Renal cortical epithelial cell (primary cell): ENCODE data around the gene TLDC2. TPM values are rescaled to one million over a fixed set of nuclear protein-coding genes. Genes with fewer than 3 reads are reported as not detected.

Experiments used
- DNase-seq: peaks from one replicate; pipeline ENCODE4 v3.0.0-alpha.2; 2011; ENCODE audit warnings: low read depth
- total RNA-seq: library from RNA; depleted of rRNA; stranded (reverse); fragments of >200 nt; gene quantifications from 2 replicates; pipeline ENCODE4 v1.2.3, GENCODE V29; 2014

The TLDC2 gene
- total RNA-seq, 1 donor from 2014 or later, result 0.50 TPM

DNA sequence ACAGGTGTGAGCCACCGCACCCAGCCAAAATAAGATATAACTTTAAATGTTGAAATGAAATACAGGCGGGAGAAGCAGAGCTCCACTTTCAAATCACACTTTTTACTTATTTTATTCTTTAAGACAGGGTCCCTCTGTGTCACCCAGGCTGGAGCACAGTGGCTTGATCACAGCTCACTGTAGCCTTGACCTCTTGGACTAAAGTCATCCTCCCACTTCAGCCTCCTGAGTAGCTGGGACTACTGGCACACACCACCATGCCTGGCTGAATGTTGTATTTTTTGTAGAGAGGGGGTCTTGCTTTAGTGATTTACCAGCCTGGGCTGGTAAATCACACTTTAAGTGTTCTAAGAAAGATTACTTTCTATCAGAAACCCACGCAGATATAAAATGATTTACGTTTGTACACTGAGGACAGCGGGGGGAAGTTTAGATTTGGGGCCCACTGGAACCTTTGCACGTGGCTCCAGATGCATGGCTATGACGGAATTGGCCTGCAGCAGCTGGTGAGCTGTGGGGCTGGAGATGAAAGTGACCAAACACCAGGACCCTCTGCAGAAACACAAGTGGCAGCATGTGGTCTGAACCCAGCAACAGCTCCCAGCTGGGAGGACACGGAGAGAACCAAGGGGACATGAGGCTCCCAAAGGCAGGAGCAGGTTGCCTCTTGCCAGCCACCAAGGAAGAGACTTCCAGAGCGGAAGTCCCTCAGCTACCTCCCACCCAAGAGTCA lies 26.4 kb upstream of the TLDC2 start:
- no peak for DNase-seq

DNA sequence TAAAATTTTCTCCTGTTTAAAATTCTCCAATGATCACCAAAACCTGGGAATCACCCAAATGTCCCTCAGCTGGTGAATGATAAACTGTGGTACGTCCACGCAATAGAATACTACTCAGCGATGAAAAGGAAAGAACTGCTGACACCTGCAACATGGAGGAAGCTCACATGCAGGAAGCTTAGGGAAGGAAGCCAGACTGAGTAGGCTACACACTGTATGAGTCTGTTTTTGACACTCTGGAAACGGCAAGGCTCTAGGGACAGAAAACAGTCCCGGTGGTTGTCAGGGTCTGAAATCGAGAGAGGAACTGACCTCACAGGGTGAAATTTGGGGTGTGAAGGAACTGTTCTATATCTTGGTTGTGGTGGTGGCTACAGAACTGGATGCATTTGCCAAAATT lies 25.2 kb upstream of the TLDC2 start:
- no peak for DNase-seq

DNA sequence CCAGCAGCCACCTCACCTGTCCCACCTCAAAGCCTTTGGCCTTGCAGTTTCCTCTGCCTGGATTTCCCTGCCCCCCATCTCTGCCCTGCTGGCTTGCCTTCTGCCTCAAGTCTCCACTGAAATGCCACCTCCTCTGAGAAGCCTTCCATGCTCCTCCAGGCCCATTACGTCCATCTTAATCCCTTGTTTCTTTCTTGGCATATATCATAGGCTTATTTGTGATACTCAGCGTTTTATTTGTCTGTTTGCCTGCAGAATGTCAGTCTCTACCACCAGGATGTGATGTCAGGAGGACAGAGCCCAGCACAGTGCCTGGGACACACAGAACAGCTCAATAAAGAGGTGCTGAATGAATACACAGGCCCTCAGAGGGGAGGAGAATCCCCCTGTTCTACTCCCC lies 24.4 kb upstream of the TLDC2 start:
- DNase-seq, result no peak

DNA sequence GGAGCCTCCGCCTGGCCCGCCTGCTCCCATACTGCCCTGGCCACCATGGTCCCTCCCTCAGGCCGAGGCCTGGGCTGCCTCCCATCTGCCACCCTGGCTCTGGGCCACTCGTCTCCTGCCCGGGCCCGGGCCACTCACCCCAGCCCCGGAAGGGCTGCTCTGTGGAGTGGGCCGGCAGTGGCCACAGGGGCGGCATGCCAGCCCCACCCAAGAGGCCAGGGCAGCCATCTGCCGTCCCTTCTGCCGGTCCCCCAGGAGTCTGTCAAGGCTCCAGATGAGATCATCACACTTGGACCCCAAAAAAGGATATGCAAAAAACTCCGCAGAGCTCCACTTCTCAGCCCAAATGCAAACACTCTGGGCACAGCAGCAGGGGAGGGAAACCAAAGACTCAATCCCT lies 23.8 kb upstream of the TLDC2 start:
- DNase-seq, result no peak

DNA sequence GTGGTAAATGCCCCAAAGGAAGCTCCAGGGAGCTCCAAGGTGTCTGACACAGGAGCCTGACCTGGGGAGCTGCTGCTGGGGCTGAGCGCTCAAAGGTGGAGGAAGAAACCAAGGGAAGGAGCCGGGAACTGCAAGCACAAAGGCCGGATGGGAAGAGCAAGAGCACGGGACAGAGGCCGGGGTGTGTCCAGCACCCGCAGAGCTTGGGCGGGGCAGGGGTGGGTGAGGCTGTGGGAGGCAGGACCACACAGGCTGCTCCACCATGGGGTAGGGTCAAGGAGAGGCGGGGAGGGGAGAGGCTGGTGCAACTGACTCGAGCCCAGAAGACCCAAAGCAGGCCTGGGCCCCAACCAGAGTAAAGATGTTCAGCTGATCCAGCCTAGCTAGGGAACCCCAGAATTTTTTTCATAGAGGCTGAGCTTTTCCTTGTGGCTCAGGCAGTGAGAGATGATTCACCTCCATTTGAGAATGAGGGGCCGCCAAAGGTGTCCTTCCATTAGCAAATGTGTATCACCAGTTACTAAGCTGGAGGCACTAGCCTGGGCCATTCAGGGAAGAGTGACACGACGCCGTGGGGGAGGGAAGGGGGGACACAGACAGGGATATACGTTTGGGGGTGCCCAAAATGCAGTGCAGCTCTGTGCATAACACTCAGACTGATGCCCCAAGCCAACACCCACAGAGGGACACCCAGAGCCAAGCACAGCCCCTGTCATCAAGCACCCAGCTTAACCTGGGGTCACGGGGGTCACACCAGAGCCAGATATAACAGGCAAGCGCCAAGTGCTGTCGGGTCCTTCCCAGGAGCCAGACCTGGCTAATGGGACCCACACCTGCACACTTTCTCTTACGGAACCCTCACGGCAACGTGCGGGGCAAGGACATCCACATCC lies 21.3 kb upstream of the TLDC2 start:
- no peak for DNase-seq

DNA sequence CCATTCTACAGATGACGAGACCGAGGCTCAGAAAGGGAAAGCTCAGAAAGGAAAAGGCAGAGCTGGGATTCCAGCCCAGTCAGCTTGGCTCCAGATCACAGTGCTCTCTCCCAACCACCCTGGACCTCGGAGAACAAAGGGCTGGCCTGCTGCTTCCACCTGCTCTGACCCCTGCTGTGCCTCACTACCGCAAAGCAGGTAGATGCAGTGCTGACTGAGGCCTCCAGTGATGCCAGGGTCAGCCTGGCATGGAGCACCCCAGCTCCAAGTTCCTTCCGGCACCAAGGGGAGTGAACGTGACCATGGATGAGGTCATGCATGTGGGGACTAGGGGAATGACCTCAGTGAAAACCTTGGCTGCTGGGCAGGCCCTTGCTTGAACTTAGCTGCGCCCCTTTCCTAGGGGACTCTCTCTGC lies 20.7 kb upstream of the TLDC2 start:
- no peak for DNase-seq

DNA sequence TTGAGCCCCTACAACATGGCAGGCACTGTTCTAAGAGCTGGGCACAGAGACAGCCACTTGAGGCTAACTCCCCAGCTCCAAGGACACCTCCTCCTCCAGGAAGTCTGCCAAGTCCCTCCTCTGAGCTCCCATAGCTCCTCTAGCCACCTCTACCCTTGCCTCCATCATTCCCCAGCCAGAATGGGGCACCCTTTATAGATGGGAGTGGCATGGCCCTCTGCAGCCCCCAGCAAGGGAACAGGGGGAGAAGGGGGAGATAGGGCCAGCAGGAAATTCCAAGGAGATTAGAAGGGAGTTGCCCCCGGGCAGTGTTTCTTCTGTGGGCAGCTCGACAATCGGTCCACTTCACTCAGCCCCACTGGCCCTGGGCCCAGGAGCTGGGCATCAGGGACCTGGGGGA lies 19.7 kb upstream of the TLDC2 start:
- peak; percentile 27 for DNase-seq

DNA sequence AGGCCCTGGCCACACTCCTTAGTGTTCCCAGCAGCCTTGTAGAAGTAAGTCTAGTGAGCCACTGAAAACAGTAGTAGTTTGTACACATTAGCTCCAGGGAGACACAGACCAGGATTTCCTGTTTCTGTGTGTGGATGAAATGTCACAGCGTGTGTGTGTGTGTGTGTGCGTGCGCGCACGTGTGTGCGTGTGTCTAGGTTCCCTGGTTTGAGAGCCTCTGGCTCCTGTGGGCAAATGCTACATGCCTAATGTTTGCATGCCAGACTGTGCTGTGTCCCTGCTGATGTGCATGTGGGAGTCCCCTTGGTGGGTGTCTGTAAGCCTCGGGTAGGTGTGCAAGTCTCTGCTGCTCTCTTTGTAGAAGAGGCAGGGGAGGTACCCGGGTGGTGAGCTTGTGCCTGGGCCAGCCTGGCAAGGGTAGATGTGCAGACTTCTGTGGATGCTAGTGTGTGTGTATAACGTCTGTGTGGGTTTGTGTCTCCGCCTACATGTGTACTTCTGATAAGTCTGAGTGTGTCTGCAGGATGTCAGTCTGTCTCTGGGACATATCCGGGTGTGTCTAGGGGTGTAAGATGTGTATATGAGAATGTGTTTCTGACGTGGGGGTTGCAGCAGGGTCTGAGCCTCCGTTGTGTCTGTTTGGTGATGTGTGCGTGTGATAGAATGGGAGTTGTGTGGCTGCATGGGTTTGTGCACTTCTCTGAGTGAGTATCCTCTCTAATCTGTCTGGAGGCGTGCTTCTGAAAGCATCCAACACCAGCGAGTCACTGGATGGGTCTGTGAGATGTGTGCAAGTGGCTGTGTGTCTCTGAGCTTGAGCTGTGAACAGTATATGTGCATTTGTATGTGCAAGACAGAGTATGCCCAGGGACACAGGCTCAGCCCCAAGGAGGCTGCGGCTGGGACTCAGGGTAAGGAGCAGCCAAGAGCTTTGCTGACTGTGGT lies 19.0 kb upstream of the TLDC2 start:
- no peak for DNase-seq

DNA sequence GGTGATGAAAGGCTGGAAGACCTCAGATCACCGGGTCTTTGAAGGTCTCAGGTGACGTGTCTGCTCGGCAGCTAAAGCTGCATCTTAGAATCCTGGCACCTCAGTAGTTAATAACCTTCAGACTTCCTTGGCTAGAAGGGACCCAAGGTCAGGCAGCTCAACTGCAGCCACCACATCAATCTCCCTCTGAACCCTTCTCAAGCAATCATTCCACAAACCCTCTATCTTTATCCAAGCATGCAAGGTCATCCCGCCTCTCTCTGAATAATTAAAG lies 16.7 kb upstream of the TLDC2 start:
- no peak for DNase-seq

DNA sequence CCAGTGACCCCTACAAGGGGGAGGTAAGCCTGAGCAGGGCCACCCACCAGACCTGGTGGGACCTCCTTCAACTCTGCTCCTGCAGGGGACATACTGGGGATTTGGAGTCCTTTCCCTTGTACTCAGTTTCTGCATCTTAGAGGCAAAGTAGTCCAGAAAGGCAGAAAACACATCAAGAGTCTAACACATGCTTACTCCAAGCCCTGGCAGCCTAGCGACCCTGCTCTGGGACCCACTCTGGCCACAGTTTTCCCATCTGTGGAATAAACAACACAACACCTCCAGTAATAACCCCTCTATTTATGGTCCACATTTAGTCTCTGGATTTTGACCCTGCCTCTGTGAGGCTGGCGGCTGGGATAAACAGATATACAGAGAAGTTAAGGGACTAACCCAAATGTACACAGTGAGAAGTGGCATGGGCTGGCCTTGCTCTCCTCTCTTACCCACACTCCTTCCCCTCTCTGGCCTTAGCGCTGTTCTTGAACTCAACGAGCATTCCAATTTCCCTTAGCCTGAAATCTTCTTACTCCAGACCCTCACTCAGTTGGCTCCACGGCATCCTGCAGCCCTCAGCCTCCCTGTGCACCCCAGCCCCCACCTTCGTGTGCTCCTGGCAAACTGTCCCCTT lies 16.1 kb upstream of the TLDC2 start:
- DNase-seq, result no peak

DNA sequence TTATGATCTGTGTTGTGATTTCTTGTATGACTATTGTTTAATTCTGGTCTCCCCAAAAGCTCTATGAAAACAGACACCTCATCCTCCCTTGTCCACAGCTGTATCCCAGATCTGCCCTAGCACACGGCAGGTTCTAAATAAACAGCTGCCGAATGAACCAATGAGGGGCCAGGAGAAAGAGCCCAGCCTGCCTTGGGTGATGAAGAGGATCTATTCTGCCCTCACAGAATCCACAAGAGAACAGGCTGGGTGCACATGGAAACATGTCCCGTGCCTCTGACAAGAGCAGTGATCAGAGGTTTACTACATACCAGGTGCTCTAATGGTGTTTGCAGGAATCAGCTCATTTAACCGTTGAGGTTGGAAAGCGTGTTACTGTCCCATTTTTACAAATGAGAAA lies 15.6 kb upstream of the TLDC2 start:
- DNase-seq, result no peak

DNA sequence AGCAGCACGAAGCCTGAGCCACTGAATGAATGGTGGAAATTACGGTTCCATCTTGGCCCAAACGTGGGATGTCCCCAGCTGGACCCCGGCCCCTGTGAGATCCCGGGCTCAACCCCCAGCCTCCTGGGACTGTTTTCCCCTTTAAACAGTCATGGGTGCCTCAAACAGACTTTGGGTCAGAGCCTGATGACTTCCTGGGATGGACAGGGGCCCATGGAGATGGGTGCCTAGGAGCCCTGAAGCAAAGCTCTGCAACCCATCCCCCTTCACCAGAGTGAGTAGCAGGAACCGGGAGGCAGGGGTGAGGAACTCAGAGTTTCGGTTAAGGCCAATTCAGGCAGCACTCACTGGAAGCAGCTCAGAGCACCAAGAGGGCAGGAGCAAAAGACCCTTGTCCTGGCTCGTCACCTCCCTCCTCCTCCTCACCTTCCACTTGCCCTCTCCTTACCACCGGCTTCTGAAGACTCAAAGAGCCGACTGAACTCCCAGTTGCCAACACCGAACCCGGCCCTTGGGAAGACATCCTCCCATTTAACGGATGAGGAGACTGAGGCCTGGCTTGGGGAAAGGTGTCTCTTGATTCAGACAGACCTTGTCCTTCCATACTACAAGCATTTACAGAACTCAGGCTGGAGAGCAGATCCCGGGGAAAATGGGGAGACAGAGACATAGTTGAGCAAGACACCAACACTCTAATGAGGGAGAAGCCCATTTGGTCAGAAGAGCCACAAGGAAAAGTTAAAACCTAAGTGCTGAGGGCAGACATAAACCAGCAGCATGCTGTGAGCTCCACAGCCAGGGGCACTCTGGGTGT lies 14.9 kb upstream of the TLDC2 start:
- no peak for DNase-seq

DNA sequence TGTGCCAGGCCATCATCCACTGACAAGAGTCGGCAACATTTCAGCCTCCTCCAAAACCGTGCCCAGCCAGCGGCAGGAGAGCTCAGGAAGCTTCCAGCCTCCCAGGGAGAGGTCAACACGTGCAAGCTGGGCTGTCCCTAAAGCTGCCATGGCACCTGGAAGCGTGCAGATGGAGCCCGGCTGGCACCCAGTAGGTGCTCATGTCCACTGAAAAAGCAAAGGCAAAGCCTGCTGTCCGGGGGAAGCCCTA lies 14.4 kb upstream of the TLDC2 start:
- no peak for DNase-seq

DNA sequence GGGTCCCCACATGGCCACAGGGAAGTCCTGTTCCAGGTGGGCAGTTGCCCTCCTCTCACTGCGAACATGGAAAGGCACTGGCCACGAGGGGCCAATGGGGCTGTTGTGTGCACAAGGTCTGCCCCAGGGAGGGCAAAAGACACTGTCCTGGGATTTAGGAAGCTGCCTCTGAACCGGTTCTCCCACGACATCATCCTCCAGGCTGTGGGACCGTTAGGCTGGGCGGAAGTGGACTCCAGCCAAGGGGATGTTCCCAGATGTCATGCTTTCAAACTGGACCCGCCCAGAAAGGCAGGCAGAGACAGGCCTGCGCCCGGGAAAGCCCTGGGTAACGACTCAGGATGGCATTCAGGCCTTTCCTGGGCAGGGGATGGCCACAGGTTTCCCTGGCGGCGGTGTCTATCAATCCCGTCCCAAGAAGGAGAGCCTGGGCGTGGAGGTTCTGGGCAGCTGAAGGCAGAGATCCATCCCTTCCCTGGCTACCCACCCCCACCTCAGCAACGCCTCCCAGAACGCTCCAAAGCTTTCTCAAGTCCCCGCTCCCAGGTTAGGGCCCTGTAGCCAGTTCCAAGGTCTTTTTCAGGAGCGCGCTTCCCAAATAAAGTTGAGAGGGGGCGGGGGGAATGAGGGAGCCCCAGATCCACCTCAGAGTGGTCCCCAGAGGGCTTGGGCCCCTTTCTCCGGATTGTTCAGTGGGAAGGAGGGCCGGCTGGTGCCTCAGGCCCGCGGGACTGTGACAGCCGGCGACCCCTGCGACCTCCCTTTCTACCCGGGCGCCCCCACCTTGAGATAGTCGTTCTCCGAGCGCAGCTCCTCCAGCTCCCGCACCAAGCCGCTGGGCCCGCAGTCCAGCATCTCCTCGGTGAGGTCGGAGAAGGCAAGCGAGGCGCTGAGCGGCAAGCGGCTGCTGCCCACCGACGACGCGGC lies 13.8 kb upstream of the TLDC2 start:
- peak; percentile 53 for DNase-seq

DNA sequence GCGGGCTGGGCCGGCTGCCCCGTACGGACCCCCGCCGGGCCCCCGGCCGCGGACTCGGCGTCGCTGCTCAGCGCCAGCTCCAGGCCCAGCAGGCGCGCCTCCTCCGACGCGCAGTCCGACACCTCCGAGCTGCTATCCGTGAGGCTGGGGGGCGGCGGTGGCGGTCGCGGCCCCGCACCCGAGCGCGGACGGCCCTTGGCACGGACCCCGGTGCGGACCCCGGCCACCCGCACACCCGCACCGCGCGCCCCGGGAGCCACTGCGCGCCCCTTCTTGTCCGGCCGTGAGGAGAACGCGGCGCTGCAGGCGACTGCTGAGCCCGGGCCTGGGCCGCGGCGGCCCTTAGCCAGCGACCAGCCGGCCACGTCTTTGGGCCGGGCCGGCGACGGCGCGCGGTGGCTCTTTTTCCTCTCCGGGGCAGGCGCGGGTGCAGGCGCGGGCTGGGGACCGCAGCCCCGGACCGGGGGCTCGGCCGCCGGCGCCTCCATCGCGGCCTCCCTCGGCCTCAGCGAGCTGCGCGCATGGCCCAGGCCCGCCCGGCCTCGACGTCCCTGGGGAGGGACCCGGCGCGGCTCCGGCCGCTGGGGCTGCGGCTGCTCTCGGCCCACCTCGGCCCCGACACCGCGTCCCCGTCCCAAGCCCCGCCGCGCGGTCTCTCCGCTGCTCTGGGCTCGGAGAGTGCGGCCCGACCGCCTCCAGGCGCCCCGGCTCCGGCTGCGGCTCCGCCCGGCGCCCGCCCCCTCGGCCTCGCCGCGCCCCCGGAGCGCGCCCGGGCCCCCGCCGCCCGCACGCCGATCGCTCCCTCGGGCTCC lies 12.9 kb upstream of the TLDC2 start:
- DNase-seq, result no peak

DNA sequence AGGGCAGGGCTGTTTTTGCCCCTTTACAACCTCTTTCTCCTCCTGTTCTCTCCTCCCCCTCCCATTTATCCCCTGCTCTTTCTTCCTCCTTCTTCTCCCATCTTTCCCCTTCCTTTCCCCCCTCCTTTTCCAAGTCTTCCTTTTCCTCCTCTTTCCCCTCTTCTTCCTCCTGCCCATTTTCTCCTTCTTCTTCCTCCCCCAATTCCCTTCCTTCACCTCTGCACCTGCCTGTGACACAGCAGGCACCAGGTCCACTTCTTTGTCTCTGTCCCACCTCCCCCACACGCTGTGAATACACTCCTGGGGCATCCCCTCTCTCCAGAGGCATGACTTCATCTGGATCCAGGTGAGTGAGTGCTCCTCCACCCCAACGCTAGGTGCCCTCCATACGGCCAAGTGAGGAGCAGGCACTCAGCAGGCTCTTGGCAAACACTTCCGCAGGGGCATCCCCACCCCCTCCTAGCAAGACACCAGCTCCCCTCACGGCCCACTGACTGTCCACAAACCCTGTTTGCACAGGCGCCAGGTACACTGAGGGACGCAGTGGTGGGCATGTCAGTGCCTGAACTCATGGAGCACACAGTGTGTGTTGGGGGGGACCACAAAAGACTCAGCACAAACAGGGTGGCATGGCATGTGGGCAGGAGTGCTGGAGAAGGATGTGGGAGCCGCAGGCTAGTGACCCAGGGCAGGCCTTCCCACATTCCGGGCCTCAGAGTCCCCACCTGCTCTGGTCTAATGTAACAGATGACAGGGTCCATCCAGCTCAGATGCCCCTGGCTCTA lies 10.7 kb upstream of the TLDC2 start:
- DNase-seq, result no peak

DNA sequence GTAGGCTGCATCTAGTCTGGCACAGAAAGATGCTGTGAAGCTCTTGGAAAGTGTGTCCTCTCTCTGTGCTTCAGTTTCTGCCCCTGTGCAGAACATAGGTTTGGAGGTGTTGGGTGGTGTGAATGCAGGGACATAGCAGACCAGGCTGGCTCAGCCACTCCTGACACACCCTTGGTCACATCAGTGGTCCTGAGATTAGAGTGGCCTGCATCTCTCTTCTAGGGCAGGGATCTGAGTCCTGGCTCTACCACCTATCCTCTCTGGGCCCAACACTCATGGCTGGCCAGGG lies 10.1 kb upstream of the TLDC2 start:
- DNase-seq, result no peak

DNA sequence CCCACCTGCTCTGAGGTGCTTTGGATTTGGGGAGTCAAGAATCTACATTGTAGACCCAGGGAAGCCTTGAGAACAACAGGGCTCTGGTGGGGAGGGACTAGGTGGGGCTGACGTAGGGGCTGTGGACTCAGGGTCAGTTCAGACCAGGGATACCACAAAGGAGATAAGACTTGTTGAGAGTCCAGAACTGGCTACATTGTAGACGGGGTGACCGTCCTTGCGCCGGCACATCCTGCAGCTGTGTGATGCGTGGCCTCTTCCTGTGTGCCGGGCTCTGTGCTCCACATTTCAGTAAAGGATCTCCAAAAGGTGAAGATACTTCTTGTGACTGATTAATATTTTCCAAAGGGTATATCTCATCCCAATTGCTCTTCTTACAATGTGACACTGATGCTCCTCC lies 9.8 kb upstream of the TLDC2 start:
- DNase-seq, result no peak
